Osteoblast (primary cell): Measurements from ENCODE around the gene ARHGAP44. TPM values are rescaled to one million over a fixed set of nuclear protein-coding genes. Genes with fewer than 3 reads are reported as not detected.

Experiments
- DNase-seq: peaks from one replicate; pipeline ENCODE4 v3.0.0; 2011; ENCODE audit warnings: low spot score, mixed read lengths; ENCODE audit not compliant: insufficient read length; ENCODE audit errors: missing footprints
- H2AFZ ChIP-seq: 2 replicates; pipeline ENCODE4 v1.6.0; 2011; ENCODE audit warnings: mild to moderate bottlenecking, low read length
- H3K27ac ChIP-seq: 2 replicates; pipeline ENCODE4 v1.5.1; 2011; ENCODE audit warnings: mild to moderate bottlenecking, low read depth, low read length, moderate library complexity
- H3K27me3 ChIP-seq: 2 replicates; pipeline ENCODE4 v1.6.0; 2012; ENCODE audit warnings: mild to moderate bottlenecking, control low read depth, inconsistent platforms, low read length, moderate library complexity; ENCODE audit not compliant: insufficient read depth
- H3K36me3 ChIP-seq: 2 replicates; pipeline ENCODE4 v1.5.1; 2011; ENCODE audit warnings: mild to moderate bottlenecking, low read length, control low read depth, moderate library complexity; ENCODE audit not compliant: insufficient read depth
- H3K4me1 ChIP-seq: 2 replicates; pipeline ENCODE4 v1.5.1; 2011; ENCODE audit warnings: mild to moderate bottlenecking, low read length, control low read depth, moderate library complexity; ENCODE audit not compliant: insufficient read depth
- H3K4me2 ChIP-seq: 2 replicates; pipeline ENCODE4 v1.6.0; 2011; ENCODE audit warnings: mild to moderate bottlenecking, low read length; ENCODE audit not compliant: insufficient read depth
- H3K4me3 ChIP-seq: fragments of 200-600 bp; sonication (generic); 3 replicates; pipeline ENCODE4 v1.5.1; 2012; ENCODE audit warnings: mild to moderate bottlenecking, low read length, inconsistent platforms; ENCODE audit not compliant: insufficient read depth
- H3K79me2 ChIP-seq: 2 replicates; pipeline ENCODE4 v1.6.0; 2012; ENCODE audit warnings: mild to moderate bottlenecking, low read length, control low read depth, inconsistent platforms; ENCODE audit not compliant: insufficient read depth
- H3K9me3 ChIP-seq: 2 replicates; pipeline ENCODE4 v1.5.1; 2011; ENCODE audit warnings: low read depth, low read length, control low read depth
- H4K20me1 ChIP-seq: 2 replicates; pipeline ENCODE4 v1.6.0; 2012; ENCODE audit warnings: mild to moderate bottlenecking, low read length, control low read depth; ENCODE audit not compliant: insufficient read depth
- total RNA-seq: library from RNA; depleted of rRNA; stranded (reverse); fragments of >200 nt; gene quantifications from 2 replicates; pipeline ENCODE4 v1.2.3, GENCODE V29; 2012
- TF ChIP-seq, protein P1 (sequence below): IDR thresholded peaks from 2 replicates; pipeline ENCODE4 v1.5.1; 2011; ENCODE audit warnings: mild to moderate bottlenecking, low read depth, low read length, moderate library complexity; ENCODE audit errors: extremely low read depth

ARHGAP44 gene
- total RNA-seq, 1 donor: 4.3 TPM

DNA sequence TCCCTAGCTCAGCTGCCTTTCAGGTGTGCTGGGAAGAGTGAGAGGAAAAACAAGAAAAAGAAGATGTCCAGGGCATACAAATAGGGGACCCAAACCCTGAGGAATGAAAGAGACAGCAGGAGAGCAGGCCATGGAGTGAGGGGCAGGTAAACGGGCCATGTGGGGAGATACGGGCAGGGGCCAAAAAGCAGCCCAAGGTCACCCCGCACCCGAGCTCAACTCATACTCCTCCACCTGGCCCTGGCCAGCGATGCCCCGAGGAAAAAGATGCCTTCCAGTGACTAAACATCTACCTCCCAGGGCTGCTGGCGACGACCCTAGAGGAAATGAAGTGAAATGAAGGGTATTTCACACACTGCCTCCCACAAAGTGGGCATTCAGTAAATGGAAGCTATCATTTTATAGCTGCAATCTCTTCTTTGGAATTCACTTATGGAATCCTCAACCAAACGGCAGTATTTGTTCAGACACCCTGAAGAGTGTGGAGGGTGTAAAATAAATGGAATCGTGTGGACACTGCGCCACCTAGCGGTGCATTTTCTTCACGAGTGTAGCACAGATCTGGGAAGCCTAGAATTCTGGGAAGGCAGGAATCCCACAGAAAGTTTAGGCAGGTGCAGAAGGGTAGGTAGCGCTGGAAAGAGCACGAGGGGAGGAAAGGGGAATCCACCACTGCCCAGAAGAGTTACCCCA, 213.6 kb downstream of the ARHGAP44 start:
- Histone ChIP-seq H3K27me3 (no peaks in the 10 kb centered on the region), H3K36me3 (peaks cover 84% of the 10 kb centered on the region), H3K4me2 (no peak overlapping the region), H3K27ac (no peak overlapping the region), H3K9me3 (no peaks in the 10 kb centered on the region), H3K79me2 (no peaks in the 10 kb centered on the region), H3K4me1 (no peaks in the 10 kb centered on the region), H4K20me1 (peaks cover 3% of the 10 kb centered on the region), H2AFZ (no peak overlapping the region), H3K4me3 (no peak overlapping the region)
- TF ChIP-seq, protein P1, sequence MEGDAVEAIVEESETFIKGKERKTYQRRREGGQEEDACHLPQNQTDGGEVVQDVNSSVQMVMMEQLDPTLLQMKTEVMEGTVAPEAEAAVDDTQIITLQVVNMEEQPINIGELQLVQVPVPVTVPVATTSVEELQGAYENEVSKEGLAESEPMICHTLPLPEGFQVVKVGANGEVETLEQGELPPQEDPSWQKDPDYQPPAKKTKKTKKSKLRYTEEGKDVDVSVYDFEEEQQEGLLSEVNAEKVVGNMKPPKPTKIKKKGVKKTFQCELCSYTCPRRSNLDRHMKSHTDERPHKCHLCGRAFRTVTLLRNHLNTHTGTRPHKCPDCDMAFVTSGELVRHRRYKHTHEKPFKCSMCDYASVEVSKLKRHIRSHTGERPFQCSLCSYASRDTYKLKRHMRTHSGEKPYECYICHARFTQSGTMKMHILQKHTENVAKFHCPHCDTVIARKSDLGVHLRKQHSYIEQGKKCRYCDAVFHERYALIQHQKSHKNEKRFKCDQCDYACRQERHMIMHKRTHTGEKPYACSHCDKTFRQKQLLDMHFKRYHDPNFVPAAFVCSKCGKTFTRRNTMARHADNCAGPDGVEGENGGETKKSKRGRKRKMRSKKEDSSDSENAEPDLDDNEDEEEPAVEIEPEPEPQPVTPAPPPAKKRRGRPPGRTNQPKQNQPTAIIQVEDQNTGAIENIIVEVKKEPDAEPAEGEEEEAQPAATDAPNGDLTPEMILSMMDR: peak; percentile 82
- DNase-seq: peak; percentile 91

DNA sequence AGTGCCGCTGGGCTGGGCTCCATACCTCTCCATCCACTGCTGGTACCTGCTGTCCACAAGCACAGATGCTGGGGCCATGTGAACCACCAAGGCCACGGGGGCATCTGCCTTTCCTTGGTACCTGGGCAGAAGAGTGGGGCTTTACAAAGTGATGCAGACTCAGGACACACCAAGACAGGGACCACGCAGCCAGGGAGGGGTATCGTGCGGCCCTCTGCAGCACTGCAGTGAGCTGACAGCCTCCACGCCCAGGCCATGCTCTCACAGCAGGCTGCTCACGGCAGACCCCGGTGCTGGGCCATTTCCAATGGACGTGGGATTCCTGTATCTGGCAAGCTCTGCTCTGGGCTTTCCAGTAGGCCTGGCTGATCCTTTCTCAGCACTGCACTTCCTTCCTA, 214.2 kb downstream of the ARHGAP44 start:
- no peaks in the 10 kb centered on the region for H3K9me3 ChIP-seq
- TF ChIP-seq, protein P1: no peak
- no peak overlapping the region for H3K4me2 ChIP-seq
- no peaks in the 10 kb centered on the region for H3K27me3 ChIP-seq
- no peak overlapping the region for H3K27ac ChIP-seq
- no peak overlapping the region for H2AFZ ChIP-seq
- peaks cover 80% of the 10 kb centered on the region for H3K36me3 ChIP-seq
- H3K4me1 ChIP-seq: no peaks in the 10 kb centered on the region
- no peaks in the 10 kb centered on the region for H3K79me2 ChIP-seq
- H4K20me1 ChIP-seq: peaks cover 3% of the 10 kb centered on the region
- no peak overlapping the region for H3K4me3 ChIP-seq
- no peak for DNase-seq

DNA sequence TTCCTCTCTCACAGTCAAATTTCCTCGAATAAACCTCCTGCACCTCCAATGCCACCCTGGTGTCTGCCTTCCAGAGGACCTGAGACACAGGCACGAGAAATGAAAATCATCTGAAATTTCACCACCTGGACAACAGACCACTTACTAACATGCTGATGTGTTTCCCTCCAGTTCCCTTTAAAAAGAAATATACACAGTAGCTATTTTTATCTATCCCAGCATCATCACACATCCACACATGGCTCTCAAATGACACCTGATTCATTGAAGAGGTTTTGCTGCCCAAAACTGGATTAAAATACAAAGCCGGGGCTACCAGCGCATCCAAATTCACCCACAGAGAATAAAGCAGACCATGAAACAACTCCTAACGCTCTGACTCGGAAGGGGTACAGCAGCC, 214.6 kb downstream of the ARHGAP44 start:
- H3K27ac ChIP-seq: no peak overlapping the region
- no peak overlapping the region for H3K4me2 ChIP-seq
- H3K79me2 ChIP-seq: no peaks in the 10 kb centered on the region
- peaks cover 80% of the 10 kb centered on the region for H3K36me3 ChIP-seq
- H2AFZ ChIP-seq: no peak overlapping the region
- H3K27me3 ChIP-seq: no peaks in the 10 kb centered on the region
- no peaks in the 10 kb centered on the region for H3K9me3 ChIP-seq
- no peaks in the 10 kb centered on the region for H3K4me1 ChIP-seq
- no peak overlapping the region for H3K4me3 ChIP-seq
- H4K20me1 ChIP-seq: peaks cover 3% of the 10 kb centered on the region
- no peak for DNase-seq
- TF ChIP-seq, protein P1: no peak

DNA sequence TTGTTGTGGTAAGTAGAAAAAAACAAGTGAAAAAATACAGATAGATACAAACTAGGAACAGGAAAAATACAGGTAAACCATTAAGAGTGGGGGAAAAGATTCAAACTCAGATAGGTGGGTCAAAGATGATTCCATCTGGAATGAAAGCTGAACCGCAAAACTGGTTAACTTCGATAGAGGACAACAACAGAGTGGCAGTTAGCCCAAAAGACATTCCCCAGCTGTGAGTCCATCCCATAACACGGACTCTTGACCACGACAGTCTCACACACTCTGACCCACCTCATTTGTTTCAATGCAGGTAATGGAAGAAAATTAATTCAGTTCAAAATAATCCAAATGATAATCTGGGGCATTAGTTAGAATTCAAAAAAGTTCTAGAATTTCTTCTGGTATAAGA, 215.0 kb downstream of the ARHGAP44 start:
- no peaks in the 10 kb centered on the region for H3K79me2 ChIP-seq
- peaks cover 80% of the 10 kb centered on the region for H3K36me3 ChIP-seq
- H2AFZ ChIP-seq: no peak overlapping the region
- no peaks in the 10 kb centered on the region for H3K9me3 ChIP-seq
- DNase-seq: no peak
- peaks cover 3% of the 10 kb centered on the region for H4K20me1 ChIP-seq
- no peaks in the 10 kb centered on the region for H3K27me3 ChIP-seq
- no peaks in the 10 kb centered on the region for H3K4me1 ChIP-seq
- no peak overlapping the region for H3K4me3 ChIP-seq
- no peak overlapping the region for H3K27ac ChIP-seq
- TF ChIP-seq, protein P1: no peak
- H3K4me2 ChIP-seq: no peak overlapping the region
